ENCODE measurements around the gene ZYG11A. TPM values are rescaled to one million over a fixed set of nuclear protein-coding genes. Genes with fewer than 3 reads are reported as not detected.

Gene ZYG11A
- total and polyA plus RNA-seq, 2 donors (not counting 3 experiments of a cell fraction or from before 2014, with no cell fraction given) = 0.40 to 2.1 TPM

DNA sequence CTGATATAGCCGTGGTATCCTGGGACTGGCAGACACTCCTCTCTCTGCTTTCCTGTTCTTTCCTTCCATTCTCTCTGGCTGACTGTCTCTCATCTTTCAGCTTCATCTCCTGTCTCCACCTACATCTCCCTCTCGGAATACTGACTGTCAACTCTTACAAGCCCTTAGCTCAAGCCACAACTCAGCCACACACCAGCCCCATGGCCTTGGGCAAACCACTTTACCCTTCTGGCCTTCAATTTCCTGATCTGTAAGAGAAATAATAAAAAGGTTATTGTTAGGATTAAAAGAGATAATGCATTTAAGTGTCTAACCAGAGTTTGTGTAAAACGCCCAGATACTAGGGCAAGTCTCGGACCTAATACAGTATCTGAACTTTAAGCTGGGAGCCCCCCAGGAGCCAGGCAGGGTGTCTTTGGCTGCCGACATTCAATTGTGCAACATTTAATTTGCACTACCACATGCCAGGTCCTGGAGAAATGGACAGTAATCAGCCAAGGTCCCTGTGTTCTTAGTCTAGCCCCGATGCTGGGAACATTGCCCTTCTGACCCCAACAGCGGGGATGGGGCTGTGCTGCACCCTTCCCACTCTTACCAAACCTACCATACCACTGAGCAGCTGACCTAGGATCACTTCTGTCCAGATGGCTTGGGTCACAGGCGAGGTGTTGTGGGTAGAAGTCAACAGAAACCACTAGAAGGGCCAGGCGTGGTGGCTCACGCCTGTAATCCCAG is 73.8 kb downstream of the ZYG11A start:
- Histone ChIP-seq H3K9me1 (replicated peaks; ENCODE audit: control insufficient read depth, extremely low read depth, insufficient read depth, low read length) (no peaks in the 10 kb centered on the region), H3K9me3 (replicated peaks; ENCODE audit: control insufficient read depth, insufficient read depth, low read length) (no peaks in the 10 kb centered on the region), H4K20me1 (replicated peaks; ENCODE audit: control insufficient read depth, extremely low read depth, insufficient read depth, low read length) (no peaks in the 10 kb centered on the region), H3K79me2 (ENCODE audit: control insufficient read depth, insufficient read depth, low read length) (no peaks in the 10 kb centered on the region), H3K27me3 (ENCODE audit: control insufficient read depth in 2 of 2, insufficient read depth in 2 of 2, low read length in 2 of 2) (no peaks in the 10 kb centered on the region), H3K4me1 (ENCODE audit: control insufficient read depth, extremely low read depth, insufficient read depth, low read length) (no peaks in the 10 kb centered on the region), H3K4me2 (ENCODE audit: insufficient read depth, low read length) (no peak overlapping the region), H3K4me3 (replicated peaks in 1 of 3; ENCODE audit: insufficient read depth in 1 of 3, low read depth in 1 of 3, low read length in 3 of 3) (no peak overlapping the region), H3K9ac (replicated peaks; ENCODE audit: extremely low read depth, insufficient read depth, low read length) (no peak overlapping the region), H3K27ac (ENCODE audit: insufficient read depth, low read depth, low read length) (no peak overlapping the region), H3K36me3 (ENCODE audit: control insufficient read depth in 2 of 2, extremely low read depth in 1 of 2, insufficient read depth in 2 of 2, low read length in 2 of 2) (no peaks in the 10 kb centered on the region), H2AFZ (ENCODE audit: low read depth, low read length) (no peak overlapping the region)
- DNase-seq (ENCODE audit: low read depth, low spot score) = no peak
- no peak for TF ChIP-seq POLR2AphosphoS5 (IDR thresholded peaks at IDR 0.05; ENCODE audit: insufficient read depth, low read depth, low read length)
- TF ChIP-seq MAX (IDR thresholded peaks at IDR 0.05; ENCODE audit: insufficient read depth, insufficient read length) = no peak
- TF ChIP-seq, protein P1, sequence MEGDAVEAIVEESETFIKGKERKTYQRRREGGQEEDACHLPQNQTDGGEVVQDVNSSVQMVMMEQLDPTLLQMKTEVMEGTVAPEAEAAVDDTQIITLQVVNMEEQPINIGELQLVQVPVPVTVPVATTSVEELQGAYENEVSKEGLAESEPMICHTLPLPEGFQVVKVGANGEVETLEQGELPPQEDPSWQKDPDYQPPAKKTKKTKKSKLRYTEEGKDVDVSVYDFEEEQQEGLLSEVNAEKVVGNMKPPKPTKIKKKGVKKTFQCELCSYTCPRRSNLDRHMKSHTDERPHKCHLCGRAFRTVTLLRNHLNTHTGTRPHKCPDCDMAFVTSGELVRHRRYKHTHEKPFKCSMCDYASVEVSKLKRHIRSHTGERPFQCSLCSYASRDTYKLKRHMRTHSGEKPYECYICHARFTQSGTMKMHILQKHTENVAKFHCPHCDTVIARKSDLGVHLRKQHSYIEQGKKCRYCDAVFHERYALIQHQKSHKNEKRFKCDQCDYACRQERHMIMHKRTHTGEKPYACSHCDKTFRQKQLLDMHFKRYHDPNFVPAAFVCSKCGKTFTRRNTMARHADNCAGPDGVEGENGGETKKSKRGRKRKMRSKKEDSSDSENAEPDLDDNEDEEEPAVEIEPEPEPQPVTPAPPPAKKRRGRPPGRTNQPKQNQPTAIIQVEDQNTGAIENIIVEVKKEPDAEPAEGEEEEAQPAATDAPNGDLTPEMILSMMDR (IDR thresholded peaks at IDR 0.05; ENCODE audit: extremely low read depth in 1 of 2, insufficient read depth in 1 of 2, low read depth in 1 of 2, low read length in 2 of 2) = no peak
- TF ChIP-seq FOS (IDR thresholded peaks at IDR 0.05; ENCODE audit: borderline replicate concordance, insufficient read depth, low read length) = no peak
- TF ChIP-seq MYC (IDR thresholded peaks at IDR 0.05; ENCODE audit: low read depth, low read length) = no peak
- dilution Hi-C loops (cut with MboI; ENCODE audit: extremely low pct_ligation_motif_present, low sequenced_read_pairs) = no loop called here
- POLR2A ChIA-PET = no interaction called here
- no peak for FAIRE-seq
- CTCF ChIA-PET = interaction anchor here (0.9 kb wide), 1 partner anchor 22 kb away, joined by 3 read pairs; no protein-coding TSS in a partner anchor
- no TSS peak for BruUV-seq (replicated peaks)
- intact Hi-C loops (cut with micrococcal nuclease) = no loop called here

Data from endothelial cell of umbilical vein (primary cell).